ENCODE data around the gene MPST.

GRCh38 chr22:37065961-37066360, 46.4 kb downstream of the MPST start:
- no peak for TF ChIP-seq CTCF (optimal IDR thresholded peaks at IDR 0.05 in 1 of 3, IDR thresholded peaks at IDR 0.05 in 1 of 3, conservative IDR thresholded peaks at IDR 0.05 in 1 of 3; ENCODE audit: extremely low read depth in 1 of 3, insufficient read depth in 2 of 3, low read length in 3 of 3)
- no peak for TF ChIP-seq EZH2 (IDR thresholded peaks at IDR 0.05; ENCODE audit: low read length)

Data from keratinocyte (primary cell).